HG02981 (cell line): ENCODE measurements around the gene C16orf90.
"Not testable (repeated sequence)": the region's sequence is repeated elsewhere in the genome, so short reads cannot be mapped to it uniquely, and the experiment has no call there.

Source experiments
- ATAC-seq: cut with Tn5 transposase; IDR thresholded peaks from one replicate; pipeline ENCODE4 v1.9.1; 2021; ENCODE audit warnings: mild to moderate bottlenecking, moderate library complexity; ENCODE audit not compliant: unreplicated experiment

C16orf90 gene

DNA sequence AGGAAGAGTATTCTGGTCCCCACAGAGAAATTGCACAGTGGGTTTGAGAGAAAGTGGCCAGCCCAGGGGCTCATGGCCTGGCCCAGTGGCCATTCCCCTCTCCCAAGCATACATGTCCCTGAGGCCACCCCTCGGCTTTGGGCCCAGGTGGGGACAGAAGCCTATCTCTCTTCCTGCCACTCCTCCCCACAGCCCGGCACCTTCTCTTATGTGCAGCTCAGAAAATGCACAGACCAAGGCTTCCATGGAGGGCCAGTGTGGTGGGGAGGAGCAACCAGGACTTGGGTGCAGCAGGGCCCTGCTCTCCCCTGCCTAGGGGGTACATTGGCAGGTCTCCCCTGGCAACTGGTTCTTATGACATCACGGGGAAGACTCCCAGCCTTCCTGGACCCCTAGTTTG lies at the start of gene C16orf90:
C16orf90 (minus strand) TSS at position 314 of the 400 bp plus-strand sequence; CDS start at position 246, 68 bp downstream.
- no peak for ATAC-seq

- ATAC-seq = no peak
These were observed 47.5 kb upstream of the C16orf90 start for GRCh38 chr16:3542601-3543373.

GRCh38 chr16:3541527-3542155 lies 46.4 kb upstream of the C16orf90 start:
- no peak for ATAC-seq

DNA sequence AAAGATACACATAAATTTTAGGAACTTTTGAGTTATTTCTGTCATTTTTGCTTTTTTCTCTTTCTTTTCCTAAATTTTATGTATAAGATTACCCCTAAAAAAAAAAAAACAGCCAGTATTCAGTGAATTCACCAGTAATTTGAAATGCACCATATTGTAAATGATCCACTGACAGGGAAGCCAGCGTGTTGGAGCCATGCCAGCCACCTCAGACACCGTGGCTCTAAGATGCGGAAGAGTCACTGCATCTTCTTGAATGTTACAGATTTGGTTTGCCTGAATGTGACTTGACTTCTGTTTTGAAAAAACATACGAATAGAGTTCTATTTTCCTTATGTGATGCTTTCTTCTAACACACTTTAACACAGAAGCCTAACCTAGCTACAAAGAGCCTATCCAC lies 42.9 kb upstream of the C16orf90 start:
- ATAC-seq = no peak

GRCh38 chr16:3536851-3537250 lies 41.6 kb upstream of the C16orf90 start:
- no peak for ATAC-seq

- ATAC-seq = no peak
These were observed 41.0 kb upstream of the C16orf90 start for GRCh38 chr16:3536271-3536731.

DNA sequence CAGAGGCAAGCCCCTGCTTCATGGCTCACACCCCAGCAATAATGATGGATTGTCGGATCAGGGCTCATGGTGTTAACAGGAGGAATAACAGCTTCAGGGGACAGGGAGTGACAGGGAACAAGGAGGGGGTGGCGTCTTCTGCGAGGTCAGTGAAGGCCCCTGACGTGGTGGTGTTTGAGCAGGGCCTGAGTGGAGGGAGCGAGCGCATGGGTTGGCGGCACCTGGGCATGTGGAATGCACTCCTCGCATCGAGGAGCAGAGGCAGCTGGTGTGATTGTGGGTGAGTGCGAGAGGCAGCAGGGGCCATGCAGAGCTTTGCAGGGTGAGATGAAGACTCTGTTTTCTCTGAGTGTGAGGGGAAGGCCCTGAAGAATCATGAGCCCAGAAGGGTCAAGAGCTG lies 38.8 kb upstream of the C16orf90 start:
- no peak for ATAC-seq

GRCh38 chr16:3532741-3533140 lies 37.5 kb upstream of the C16orf90 start:
- ATAC-seq = no peak

- ATAC-seq = no peak
These were observed 35.2 kb upstream of the C16orf90 start for GRCh38 chr16:3530371-3530914.

- ATAC-seq = no peak
These were observed 33.9 kb upstream of the C16orf90 start for GRCh38 chr16:3529175-3529574.

DNA sequence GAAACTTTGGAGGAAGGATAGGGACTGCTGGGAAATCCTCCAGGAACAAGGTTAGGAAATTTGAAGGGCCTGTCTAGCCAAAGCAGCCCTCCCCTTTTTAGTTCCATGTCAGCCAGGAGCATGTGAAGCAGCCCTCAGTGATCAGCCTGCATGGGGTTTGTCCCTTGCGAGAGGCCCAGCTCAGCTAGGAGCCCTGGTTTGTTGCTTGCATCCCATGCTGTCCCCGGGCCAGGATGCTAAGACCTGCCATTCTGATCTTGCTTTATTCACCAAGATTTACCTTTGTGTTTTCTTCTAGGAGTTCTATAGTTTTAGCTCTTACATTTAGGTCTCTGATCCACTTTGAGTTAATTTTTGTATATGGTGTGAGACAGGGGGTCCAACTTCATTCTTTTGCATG lies 33.1 kb upstream of the C16orf90 start:
- ATAC-seq = no peak

DNA sequence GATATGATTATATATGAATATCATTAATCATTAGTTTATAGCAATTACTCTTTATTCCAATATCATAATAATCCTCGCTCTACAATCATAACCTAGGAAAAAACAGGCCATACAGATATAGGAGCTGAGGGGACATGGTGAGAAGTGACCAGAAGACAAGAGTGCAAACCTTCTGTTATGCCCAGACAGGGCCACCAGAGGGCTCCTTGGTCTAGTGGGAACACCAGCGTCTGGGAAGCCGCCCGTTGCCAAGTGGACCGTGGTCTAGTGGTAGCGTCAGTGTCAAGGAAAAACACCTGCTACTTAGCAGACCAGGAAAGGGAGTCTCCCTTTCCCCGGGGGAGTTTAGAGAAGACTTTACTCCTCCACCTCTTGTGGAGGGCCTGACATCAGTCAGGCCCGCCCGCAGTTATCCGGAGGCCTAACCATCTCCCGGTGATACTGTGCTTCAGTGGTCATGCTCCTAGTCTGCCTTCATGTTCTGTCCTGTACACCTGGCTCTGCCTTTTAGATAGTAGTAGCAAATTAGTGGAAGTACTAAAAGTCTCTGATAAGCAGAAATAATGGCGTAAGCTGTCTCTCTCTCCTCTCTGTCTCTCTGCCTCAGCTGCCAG lies 32.0 kb upstream of the C16orf90 start:
- not testable (repeated sequence) for ATAC-seq

DNA sequence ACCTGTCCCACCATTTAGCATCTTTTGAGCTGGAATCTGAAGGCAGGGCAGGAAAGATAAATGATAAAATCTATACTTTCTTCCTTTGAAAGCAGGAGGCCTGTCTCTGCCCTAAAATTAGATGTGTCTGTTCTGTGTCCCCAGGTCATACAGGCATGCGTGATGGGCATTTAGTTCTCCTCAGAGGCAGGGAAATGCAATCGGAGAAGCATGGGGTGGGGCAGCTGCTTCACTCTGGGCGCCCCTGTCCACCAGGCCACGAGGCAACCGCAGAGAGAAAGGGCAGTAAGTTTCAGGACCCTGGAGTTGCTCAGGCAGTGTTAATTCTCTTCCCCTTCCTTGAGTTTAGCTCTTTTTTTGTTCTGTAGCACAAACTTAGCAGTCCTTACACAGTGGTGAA lies 30.7 kb upstream of the C16orf90 start:
- ATAC-seq = no peak

DNA sequence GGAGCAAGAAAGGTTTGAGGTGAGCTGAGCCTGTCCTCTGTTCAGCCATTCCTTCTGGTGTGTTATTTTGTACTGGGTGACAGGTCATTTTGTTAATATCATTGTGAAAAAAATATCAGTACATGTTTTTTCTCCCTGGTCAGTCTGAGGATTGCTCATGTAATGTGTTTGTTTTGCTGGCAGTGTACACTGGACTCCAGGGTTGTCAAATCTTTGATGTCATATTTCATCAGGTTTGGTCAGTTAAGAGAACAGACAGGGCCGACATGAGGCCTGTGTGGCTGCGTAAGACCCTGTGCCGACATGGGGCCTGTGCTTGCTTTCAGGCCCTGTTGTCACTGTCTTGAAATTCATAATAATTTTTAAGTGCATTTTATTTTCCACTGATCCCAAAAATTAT lies 28.0 kb upstream of the C16orf90 start:
- no peak for ATAC-seq

DNA sequence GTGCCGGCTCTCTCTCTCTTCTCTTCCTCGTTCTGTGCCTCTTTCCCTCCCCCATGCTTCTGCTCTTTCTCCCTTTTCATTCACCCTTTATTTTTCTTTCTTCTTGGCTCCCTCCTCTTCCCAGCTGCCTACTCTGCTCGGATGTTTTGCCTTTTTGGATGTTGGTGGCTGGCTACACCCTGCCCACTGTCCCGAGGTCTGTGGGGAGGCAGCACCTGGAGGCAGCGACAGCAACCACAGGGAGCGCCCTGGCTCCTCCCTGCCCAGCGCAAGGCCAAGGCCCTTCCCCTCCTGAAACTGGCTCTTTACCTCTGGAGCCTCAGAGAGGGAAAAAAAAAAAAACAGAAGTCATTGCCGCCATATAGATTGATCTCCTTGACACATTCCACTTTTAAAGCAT lies 25.6 kb upstream of the C16orf90 start:
- ATAC-seq = no peak

GRCh38 chr16:3520413-3520812 lies 25.1 kb upstream of the C16orf90 start:
- ATAC-seq = no peak

GRCh38 chr16:3519581-3519980 lies 24.3 kb upstream of the C16orf90 start:
- no peak for ATAC-seq

GRCh38 chr16:3518986-3519348 lies 23.7 kb upstream of the C16orf90 start:
- no peak for ATAC-seq

GRCh38 chr16:3518292-3518985 lies 23.1 kb upstream of the C16orf90 start:
- ATAC-seq = no peak

DNA sequence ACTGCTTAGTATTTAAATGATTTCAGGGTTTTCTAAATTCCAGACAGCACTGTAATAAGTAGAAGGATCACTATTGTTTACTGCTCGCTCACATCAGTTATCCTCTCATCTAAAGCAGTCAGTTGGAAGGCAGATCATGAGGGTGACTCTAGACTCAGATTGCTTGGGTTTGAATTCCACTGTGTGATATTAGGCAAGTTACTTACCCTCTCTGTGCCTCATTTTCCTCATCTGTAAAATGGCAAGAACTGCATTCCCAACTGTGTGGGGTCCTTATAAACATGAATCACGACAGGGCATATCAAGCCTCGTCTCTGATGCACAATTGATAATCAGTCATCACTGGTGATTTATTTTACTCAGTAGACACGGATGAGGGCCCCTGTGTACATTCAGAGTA lies 20.6 kb upstream of the C16orf90 start:
- no peak for ATAC-seq

DNA sequence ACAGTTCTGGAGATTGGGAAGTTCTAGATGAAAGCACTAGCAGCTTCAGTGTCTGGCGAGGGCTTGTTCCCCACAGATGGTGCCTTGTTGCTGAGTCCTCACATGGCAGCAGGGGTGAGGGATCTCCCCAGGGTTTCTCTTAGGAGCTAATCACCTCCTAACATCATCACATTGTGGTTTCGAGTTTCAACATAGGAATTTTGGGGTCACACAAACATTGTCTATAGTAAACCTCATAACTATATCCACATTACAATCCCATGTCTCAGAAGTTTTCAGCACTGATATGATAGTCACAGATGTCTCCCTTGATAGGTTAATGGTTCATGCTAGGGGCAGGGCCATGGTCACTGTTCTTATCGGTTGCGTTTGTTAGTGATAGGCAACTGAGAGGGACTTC lies 19.3 kb upstream of the C16orf90 start:
- ATAC-seq = no peak
